ENCODE results near the gene POU2F3. TPM values are rescaled to one million over a fixed set of nuclear protein-coding genes. Genes with fewer than 3 reads are reported as not detected.
A peak's percentile ranks its signal among the peaks of the same experiment; 100 is the strongest.

Gene POU2F3
- total and polyA plus RNA-seq, 2 of the 8 experiments (the other 6 are each of a cell fraction or from before 2014, with no cell fraction given): 1.0 to 2.1 TPM

DNA sequence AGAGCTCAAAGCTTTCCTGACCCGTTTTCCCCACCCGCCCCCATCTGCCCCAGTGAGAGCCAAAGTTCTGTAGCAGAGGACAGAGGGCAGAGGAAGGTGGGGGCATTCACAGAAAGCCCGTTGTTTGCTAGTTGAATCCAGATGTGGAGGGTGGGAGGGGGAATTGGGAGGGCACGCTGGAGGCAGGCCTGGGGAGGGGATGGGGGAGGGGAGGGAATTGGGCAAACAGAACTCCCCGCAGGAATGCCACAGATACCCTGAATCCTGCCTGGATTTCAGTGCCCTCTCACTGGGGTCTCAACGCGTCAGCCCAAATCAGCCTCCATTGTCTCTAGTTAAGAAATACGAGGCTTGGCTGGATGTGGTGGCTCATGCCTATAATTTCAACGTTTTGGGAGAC, 42.0 kb upstream of the POU2F3 start:
- Histone ChIP-seq H3K23ac (ENCODE audit: insufficient read length) (no peak overlapping the region), H3K36me3 (ENCODE audit: control insufficient read depth in 2 of 4, insufficient read depth in 4 of 4, low read length in 3 of 4) (no peaks in the 10 kb centered on the region), H4K8ac (ENCODE audit: extremely low read depth, insufficient read depth, low read length) (no peak overlapping the region), H4K5ac (ENCODE audit: insufficient read length, low read depth, low read length) (no peak overlapping the region), H2BK20ac (ENCODE audit: low read length) (no peak overlapping the region), H2BK12ac (ENCODE audit: low read depth, low read length) (no peak overlapping the region), H3K79me1 (ENCODE audit: low read depth, low read length) (no peaks in the 10 kb centered on the region), H3K56ac (replicated peaks; ENCODE audit: insufficient read length, low read depth, low read length) (no peak overlapping the region), H3K9me3 (ENCODE audit: insufficient read depth in 2 of 2, low read depth in 1 of 2, low read length in 1 of 2) (no peaks in the 10 kb centered on the region), H3K79me2 (ENCODE audit: control insufficient read depth in 1 of 2, insufficient read depth in 2 of 2, low read length in 2 of 2) (no peaks in the 10 kb centered on the region), H4K91ac (replicated peaks; ENCODE audit: insufficient read length, low read length) (no peak overlapping the region), H3K4me2 (ENCODE audit: insufficient read depth in 1 of 2, low read depth in 2 of 2, low read length in 2 of 2) (peak overlapping the region; percentile 44 to 55; a peak in 3 of 4 replicates), H2AFZ (ENCODE audit: low read length) (no peak overlapping the region), H2AK5ac (ENCODE audit: low read depth, low read length) (no peak overlapping the region), H4K20me1 (replicated peaks in 1 of 2; ENCODE audit: control insufficient read depth in 1 of 2, insufficient read depth in 2 of 2, low read length in 2 of 2) (no peaks in the 10 kb centered on the region), H2BK15ac (ENCODE audit: low read length) (peak overlapping the region; percentile 61; the same call in 1 of the 2 replicates), H3K4me1 (replicated peaks in 1 of 4; ENCODE audit: control insufficient read depth in 3 of 4, insufficient read depth in 4 of 4, low read length in 3 of 4) (peaks cover 4 to 28% (median 19%) of the 10 kb centered on the region in 4 experiments), H3K27ac (ENCODE audit: low read depth, low read length) (no peak overlapping the region), H3K18ac (ENCODE audit: extremely low read depth, low read length) (0 out of 2 replicates have a peak overlapping the region, but pooled peaks have one; percentile 42), H3K23me2 (ENCODE audit: low read depth, low read length) (no peaks in the 10 kb centered on the region), H2BK120ac (replicated peaks; ENCODE audit: low read depth, low read length) (no peak overlapping the region), H2BK5ac (ENCODE audit: low read depth, low read length) (no peak overlapping the region), H3K27me3 (replicated peaks in 1 of 4; ENCODE audit: control insufficient read depth in 3 of 4, extremely low read depth in 1 of 4, insufficient read depth in 3 of 4, low read length in 3 of 4) (peaks cover 3 to 41% (median 38%) of the 10 kb centered on the region in 4 experiments), H3K4ac (replicated peaks; ENCODE audit: insufficient read length, low read depth, low read length) (no peak overlapping the region), H3K14ac (ENCODE audit: insufficient read length) (no peak overlapping the region), H3K4me3 (ENCODE audit: extremely low read depth in 1 of 4, insufficient read depth in 2 of 4, low read depth in 3 of 4, low read length in 4 of 4) (no peak overlapping the region), H3K9ac (replicated peaks in 1 of 4; ENCODE audit: extremely low read depth in 1 of 4, low read depth in 3 of 4, low read length in 3 of 4) (no peak overlapping the region)
- ChIA-PET POLR2A (ENCODE audit: partially characterized antibody) (no interaction called here), CTCF (ENCODE audit: partially characterized antibody) (interaction anchor here (0.7 to 17.5 kb wide), 10 partner anchors 10 to 106 kb away, joined by 3 to 237 read pairs (median 5); no protein-coding TSS in a partner anchor)
- FAIRE-seq (no peak), DNase-seq (ENCODE audit: low read depth in 1 of 2, low spot score in 2 of 2) (no peak)
- TF ChIP-seq EZH2 (IDR thresholded peaks at IDR 0.05; ENCODE audit: low read depth, low read length, severe bottlenecking) (no peak), TEAD4 (IDR thresholded peaks at IDR 0.05; ENCODE audit: low read depth, low read length) (0 out of 2 replicates have a peak, but pooled peaks have one; percentile 35)
- 35% methylated on average over 4 of the region's 9 CpGs; no CpG with 5 or more reads in 1 of the 2 experiments for WGBS, 2 experiments (ENCODE audit: extremely low coverage in 1 of 2, insufficient coverage in 1 of 2, insufficient read length in 1 of 2, insufficient replicate concordance in 2 of 2, low coverage in 1 of 2, low lambda C conversion rate in 2 of 2, missing lambda C conversion rate in 1 of 2)
